Heart left ventricle (tissue), 16 donors: ENCODE measurements around the gene TOR3A. TPM values are rescaled to one million over a fixed set of nuclear protein-coding genes. Genes with fewer than 3 reads are reported as not detected.

Experiments used
- ATAC-seq, 4 donors: fragments of 200-7000 bp; cut with Tn5 transposase; one replicate each; pipeline ENCODE4 v1.9.1; 2020 to 2022; ENCODE audit warnings: moderate library complexity in 4 of 4, mild to moderate bottlenecking in 3 of 4, moderate number of reproducible peaks in 1 of 4
- DNase-seq, 5 donors: peaks; one replicate each; pipeline ENCODE4 v3.0.0-alpha.2; 2020
- H3K27ac ChIP-seq, 12 donors: fragments of 200-600 bp; sonication (generic) in 4 of 12; one replicate each; pipeline versions ENCODE4 v1.5.0 to v1.8.0; 2016 to 2022; ENCODE audit warnings: mild to moderate bottlenecking in 2 of 12
- H3K27me3 ChIP-seq, 9 donors: fragments of 200-600 bp; sonication (generic) in 2 of 9; one replicate each; pipeline versions ENCODE4 v1.5.1 to v1.8.0; 2016 to 2022; ENCODE audit warnings: mild to moderate bottlenecking in 3 of 9
- H3K36me3 ChIP-seq, 9 donors: fragments of 200-600 bp; sonication (generic) in 2 of 9; one replicate each; pipeline versions ENCODE4 v1.5.0 to v1.8.0; 2018 to 2022; ENCODE audit warnings: mild to moderate bottlenecking in 2 of 9
- H3K4me1 ChIP-seq, 12 donors: fragments of 200-600 bp; sonication (generic) in 4 of 12; one replicate each; pipeline versions ENCODE4 v1.5.0 to v1.8.0; 2016 to 2022; ENCODE audit warnings: mild to moderate bottlenecking in 3 of 12
- H3K4me3 ChIP-seq, 12 donors: fragments of 200-600 bp; sonication (generic) in 4 of 12; one replicate each; pipeline versions ENCODE4 v1.5.0 to v1.8.0; 2017 to 2022; ENCODE audit warnings: mild to moderate bottlenecking in 9 of 12, moderate library complexity in 4 of 12
- H3K9me3 ChIP-seq, 12 donors: fragments of 200-600 bp; sonication (generic) in 4 of 12; one replicate each; pipeline versions ENCODE4 v1.5.0 to v1.8.0; 2016 to 2022; ENCODE audit warnings: mild to moderate bottlenecking in 1 of 12
- POLR2A ChIP-seq, 2 donors: fragments of 450-650 bp; IDR thresholded peaks; one replicate each; pipeline ENCODE4 v1.6.1; 2017; ENCODE audit warnings: antibody characterized with exemption in 2 of 2, mild to moderate bottlenecking in 2 of 2, moderate library complexity in 2 of 2
- WGBS, 4 donors: extraction: QIAGEN DNeasy Blood & Tissue Kit in 2 of 4; methylation state at CpG; one replicate each; pipeline versions ENCODE4 v1.1.5 to v1.1.7; 2013 to 2018; 5-methylcytosine and 5-hydroxymethylcytosine counted together
- intact Hi-C, 10 donors: fragments of 100-400 bp; cut with DNase I; formaldehyde crosslinking; loops; one replicate each; pipeline versions ENCODE4 v1.11.1 to v1.14.2; 2022
- polyA plus RNA-seq, 2 donors: library from polyadenylated mRNA; stranded (reverse); fragments of 200-250 nt; gene quantifications; one replicate each; pipeline ENCODE4 v1.2.3, GENCODE V29; 2013
- total RNA-seq, 9 donors: library from RNA; depleted of rRNA in 2 of 9; stranded (reverse); fragments of >200 nt in 2 of 9; fragmentation: NEBNext Ultra II Directional in 3 of 9; extraction: Animal tissue kit (Norgen Biotek cat#: 25700) in 3 of 9; gene quantifications; one replicate each; pipeline versions ENCODE4 v1.1.0 to v1.2.4, GENCODE V29; 2016 to 2023
- TF ChIP-seq, protein P1 (sequence below), 12 donors: fragments of 200-600 bp; sonication (generic) in 4 of 12; IDR thresholded peaks; one replicate each; pipeline versions ENCODE4 v1.5.0 to v1.8.0; 2018 to 2022; ENCODE audit warnings: antibody characterized with exemption in 12 of 12, mild to moderate bottlenecking in 5 of 12
- donor health status: ischemic (EF 13 %, LVEDD 7.1; RV severe dilation, severe dysfunction).
- donor health status: healthy with polysubstance abuse.
- donor health status: DM: no; HTN: yes; CAD: no.
- donor health status: DM: no; HTN: no; CAD: no.
- donor health status: ischemic (EF 25% LVEDD 6.9; RV normal size, moderate dysfunction).
- donor health status: ischemic (EF 25% LVEDD 5.7; RV mildly dilated, moderate dysfunction).
- donor health status: healthy.
- donor health status: DM: yes; HTN: yes; CAD: no.
- donor health status: ischemic (EF 35%, LVEDD 5.7; RV mildly dilated, moderate dysfunction).
- donor health status: nonischemic (EF 11% LVEDD 7.7; RV severe dilation, severe dysfunction).
- donor health status: DM: yes; HTN: yes; CAD: no.
- donor health status: PGD.
- donor health status: ischemic (EF 29% LVEDD 5.4; RV normal size, mild dysfunction).
- donor health status: nonischemic (EF 23%, LVEDD 6.1; RV moderate dilation, normal function).

TOR3A gene
- total and polyA plus RNA-seq, 11 donors = 3.8 to 22.4 (median 9.9) TPM

DNA sequence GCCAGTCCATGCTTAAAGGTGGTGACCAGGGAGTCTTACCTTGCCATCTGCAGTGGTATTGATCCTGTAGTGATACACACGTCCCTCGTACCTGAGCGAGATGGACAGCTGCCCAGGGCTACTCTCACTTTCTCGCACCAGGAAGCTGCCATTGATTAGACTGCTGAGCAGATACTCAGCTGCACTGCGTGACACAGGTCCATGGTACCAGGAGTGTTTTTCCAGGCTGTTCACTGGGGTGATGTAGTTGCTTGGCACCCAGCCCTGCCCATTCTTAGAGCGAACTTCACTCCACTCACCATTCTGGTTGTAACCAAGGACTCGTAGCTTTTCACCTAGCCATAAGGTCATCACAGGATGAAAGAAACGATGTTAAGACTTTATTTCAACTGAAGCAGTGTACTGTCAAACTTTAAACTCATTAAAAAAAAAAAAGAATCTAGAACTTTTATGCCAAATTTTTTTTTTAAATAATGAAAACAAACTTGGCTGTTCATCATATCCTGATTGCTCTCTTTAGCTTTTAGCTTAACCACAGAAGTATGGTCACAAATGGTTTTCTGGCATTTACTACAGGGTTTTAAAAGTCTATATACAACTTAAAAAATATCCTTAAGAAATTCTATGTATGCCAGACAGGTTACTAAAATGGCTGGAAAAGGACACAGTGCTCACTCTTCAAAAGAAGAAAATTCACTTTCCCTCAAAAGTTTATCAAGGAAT, 44.6 kb downstream of the TOR3A start:
- Histone ChIP-seq H3K27me3 (no peaks in the 10 kb centered on the region), H3K4me3 (no peak overlapping the region), H3K4me1 (peaks cover 0 to 55% (median 15%) of the 10 kb centered on the region in 12 donors)

DNA sequence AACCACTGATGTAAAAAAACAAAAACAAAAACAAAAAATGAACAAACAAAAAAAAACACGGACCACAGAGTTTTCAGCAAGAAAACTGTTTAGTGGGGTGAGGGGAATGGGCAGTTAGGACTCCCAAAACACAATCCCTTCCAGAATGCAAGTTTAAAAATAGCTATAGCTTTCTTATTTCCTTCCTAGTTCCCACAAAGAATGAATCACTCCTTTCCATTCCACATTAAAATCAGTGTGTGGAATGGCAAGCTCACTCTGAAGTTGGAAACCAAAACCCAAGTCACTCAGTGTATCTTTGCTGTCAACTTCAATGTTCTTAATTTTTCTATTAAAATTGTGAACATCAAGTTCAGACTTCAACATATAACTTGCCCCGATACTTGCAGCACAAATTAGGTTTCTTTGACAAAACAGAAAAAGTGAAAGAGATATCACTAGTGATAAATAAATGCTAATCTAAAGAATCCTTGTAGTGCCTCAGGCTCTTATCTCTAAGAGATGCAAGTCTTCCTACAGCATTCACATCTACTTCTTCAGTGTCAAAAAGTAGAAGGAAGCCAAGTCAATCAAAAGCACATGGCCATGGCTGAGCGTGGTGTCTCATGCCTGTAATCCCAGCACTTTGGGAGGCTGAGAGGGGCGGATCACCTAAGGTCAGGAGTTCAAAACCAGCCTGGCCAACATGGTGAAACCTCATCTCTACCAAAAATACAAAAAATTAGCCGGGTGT, 45.5 kb downstream of the TOR3A start:
- H3K9me3 ChIP-seq = no peaks in the 10 kb centered on the region
- H3K4me1 ChIP-seq = peaks cover 0 to 55% (median 15%) of the 10 kb centered on the region in 12 donors
- no peak for TF ChIP-seq POLR2A (IDR thresholded peaks at IDR 0.05)
- TF ChIP-seq, protein P1, sequence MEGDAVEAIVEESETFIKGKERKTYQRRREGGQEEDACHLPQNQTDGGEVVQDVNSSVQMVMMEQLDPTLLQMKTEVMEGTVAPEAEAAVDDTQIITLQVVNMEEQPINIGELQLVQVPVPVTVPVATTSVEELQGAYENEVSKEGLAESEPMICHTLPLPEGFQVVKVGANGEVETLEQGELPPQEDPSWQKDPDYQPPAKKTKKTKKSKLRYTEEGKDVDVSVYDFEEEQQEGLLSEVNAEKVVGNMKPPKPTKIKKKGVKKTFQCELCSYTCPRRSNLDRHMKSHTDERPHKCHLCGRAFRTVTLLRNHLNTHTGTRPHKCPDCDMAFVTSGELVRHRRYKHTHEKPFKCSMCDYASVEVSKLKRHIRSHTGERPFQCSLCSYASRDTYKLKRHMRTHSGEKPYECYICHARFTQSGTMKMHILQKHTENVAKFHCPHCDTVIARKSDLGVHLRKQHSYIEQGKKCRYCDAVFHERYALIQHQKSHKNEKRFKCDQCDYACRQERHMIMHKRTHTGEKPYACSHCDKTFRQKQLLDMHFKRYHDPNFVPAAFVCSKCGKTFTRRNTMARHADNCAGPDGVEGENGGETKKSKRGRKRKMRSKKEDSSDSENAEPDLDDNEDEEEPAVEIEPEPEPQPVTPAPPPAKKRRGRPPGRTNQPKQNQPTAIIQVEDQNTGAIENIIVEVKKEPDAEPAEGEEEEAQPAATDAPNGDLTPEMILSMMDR (IDR thresholded peaks at IDR 0.05) = no peak
- H3K27ac ChIP-seq = peak overlapping the region in 6 of 12 donors; percentile 17 to 90 (median 25)
- ATAC-seq (peak in 1 of 4 donors; percentile 32), DNase-seq (no peak)
- no peak overlapping the region for H3K4me3 ChIP-seq
- WGBS, 4 donors = 83 to 92% (median 86%) methylated on average over 5 of the region's 5 CpGs
- intact Hi-C loops = loop anchor here in 4 of 10 donors (5.0 to 10.0 kb wide), 4 partner anchors 45 to 240 kb away; partner anchors contain the start of genes AXDND1 (in 2 of the 4), SOAT1 (in 1 of the 4) and TOR3A (in 1 of the 4)
- H3K27me3 ChIP-seq = no peaks in the 10 kb centered on the region
- peaks cover 0 to 37% (median 4%) of the 10 kb centered on the region in 9 donors for H3K36me3 ChIP-seq

More for the DNA sequence above, 44.6 kb downstream of the TOR3A start:
- H3K27ac ChIP-seq = peak overlapping the region in 6 of 12 donors; percentile 17 to 90 (median 25)
- TF ChIP-seq, protein P1 (IDR thresholded peaks at IDR 0.05) = no peak
- no peak for TF ChIP-seq POLR2A (IDR thresholded peaks at IDR 0.05)
- intact Hi-C loops = loop anchor here in 4 of 10 donors (5.0 to 10.0 kb wide), 4 partner anchors 44 to 241 kb away; partner anchors contain the start of genes AXDND1 (in 2 of the 4), SOAT1 (in 1 of the 4) and TOR3A (in 1 of the 4)
- H3K9me3 ChIP-seq = no peaks in the 10 kb centered on the region
- WGBS, 4 donors = 47 to 67% (median 53%) methylated on average over 8 of the region's 8 CpGs
- ATAC-seq (peak in 3 of 4 donors; percentile 79 to 91 (median 86)), DNase-seq (peak in 4 of 5 donors; percentile 40 to 65 (median 53))
- H3K36me3 ChIP-seq = peaks cover 0 to 39% (median 4%) of the 10 kb centered on the region in 9 donors

DNA sequence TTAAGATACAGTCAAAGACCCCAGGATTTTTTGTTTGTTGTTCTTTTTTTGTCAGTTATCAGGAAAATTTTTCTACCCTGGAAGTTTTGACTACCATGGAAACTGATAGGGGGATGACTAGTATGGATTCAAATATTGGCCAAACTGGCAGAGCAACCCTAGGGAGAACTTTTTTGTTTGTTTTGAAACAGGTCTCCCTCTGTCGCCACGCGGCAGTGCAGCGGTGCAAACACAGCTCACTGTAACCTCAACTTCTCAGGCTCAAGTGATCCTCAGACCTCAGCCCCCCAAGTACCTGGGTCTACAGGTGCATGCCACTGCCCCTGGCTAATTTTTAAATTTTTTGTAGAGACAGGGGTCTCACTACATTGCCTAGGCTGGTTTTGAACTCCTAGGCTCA, 46.6 kb downstream of the TOR3A start:
- Histone ChIP-seq H3K27ac (peak overlapping the region in 2 of 12 donors; percentile 53 to 90), H3K36me3 (peaks cover 0 to 37% (median 4%) of the 10 kb centered on the region in 9 donors), H3K4me1 (peaks cover 0 to 55% (median 15%) of the 10 kb centered on the region in 12 donors), H3K4me3 (no peak overlapping the region), H3K27me3 (no peaks in the 10 kb centered on the region), H3K9me3 (no peaks in the 10 kb centered on the region)
- 90 to 96% (median 93%) methylated on average over 4 of the region's 4 CpGs for WGBS, 4 donors
- TF ChIP-seq POLR2A (IDR thresholded peaks at IDR 0.05) = no peak
- TF ChIP-seq, protein P1 (IDR thresholded peaks at IDR 0.05) = no peak
- DNase-seq (no peak), ATAC-seq (no peak)
- intact Hi-C loops = loop anchor here in 4 of 10 donors (5.0 to 10.0 kb wide), 4 partner anchors 46 to 239 kb away; partner anchors contain the start of genes AXDND1 (in 2 of the 4), SOAT1 (in 1 of the 4) and TOR3A (in 1 of the 4)
